NCI-H2081 (cell line): ENCODE measurements around the gene PMPCA.
"Not testable (repeated sequence)": the region's sequence is repeated elsewhere in the genome, so short reads cannot be mapped to it uniquely, and the experiment has no call there.

Experiments
- DNase-seq, 2 experiments: peaks; one replicate each; lab custom pipeline; 2025; lab: John Stamatoyannopoulos, UW

Gene PMPCA

GRCh38 chr9:136412962-136413361 is 2.5 kb downstream of the PMPCA start:
- DNase-seq: no peak

- no peak for DNase-seq
Observed at GRCh38 chr9:136416427-136416826, 6.0 kb downstream of the PMPCA start.

- DNase-seq: no peak
Observed at GRCh38 chr9:136416914-136417313, 6.5 kb downstream of the PMPCA start.

GRCh38 chr9:136418182-136419091 is 8.0 kb downstream of the PMPCA start:
- DNase-seq: no peak

GRCh38 chr9:136419092-136419420 is 8.6 kb downstream of the PMPCA start:
- no peak for DNase-seq

- DNase-seq: no peak
Observed at GRCh38 chr9:136421791-136422190, 11.3 kb downstream of the PMPCA start.

- no peak for DNase-seq
Observed at GRCh38 chr9:136422876-136423275, 12.4 kb downstream of the PMPCA start.

GRCh38 chr9:136423432-136424146 is 13.1 kb downstream of the PMPCA start:
- DNase-seq: no peak

GRCh38 chr9:136424750-136425362 is 14.4 kb downstream of the PMPCA start:
- DNase-seq: no peak

GRCh38 chr9:136425367-136425766 is 14.9 kb downstream of the PMPCA start:
- DNase-seq: not testable (repeated sequence)

- no peak for DNase-seq
Observed at GRCh38 chr9:136426787-136427186, 16.3 kb downstream of the PMPCA start.

GRCh38 chr9:136429075-136429628 is 18.7 kb downstream of the PMPCA start:
- DNase-seq: no peak

- DNase-seq: no peak
Observed at GRCh38 chr9:136429683-136430491, 19.4 kb downstream of the PMPCA start.

GRCh38 chr9:136430588-136431234 is 20.3 kb downstream of the PMPCA start:
- DNase-seq: no peak

- no peak for DNase-seq
Observed at GRCh38 chr9:136431782-136432350, 21.4 kb downstream of the PMPCA start.

- DNase-seq: no peak
Observed at GRCh38 chr9:136432591-136432990, 22.1 kb downstream of the PMPCA start.

GRCh38 chr9:136433043-136433715 is 22.7 kb downstream of the PMPCA start:
- no peak for DNase-seq

- no peak for DNase-seq
Observed at GRCh38 chr9:136433849-136434579, 23.6 kb downstream of the PMPCA start.

- no peak for DNase-seq
Observed at GRCh38 chr9:136434580-136435169, 24.2 kb downstream of the PMPCA start.
